Measurements from ENCODE around the gene BNIP5. TPM values are rescaled to one million over a fixed set of nuclear protein-coding genes. Genes with fewer than 3 reads are reported as not detected.

BNIP5 gene
- total RNA-seq, 2 donors from 2014 or later = not detected

DNA sequence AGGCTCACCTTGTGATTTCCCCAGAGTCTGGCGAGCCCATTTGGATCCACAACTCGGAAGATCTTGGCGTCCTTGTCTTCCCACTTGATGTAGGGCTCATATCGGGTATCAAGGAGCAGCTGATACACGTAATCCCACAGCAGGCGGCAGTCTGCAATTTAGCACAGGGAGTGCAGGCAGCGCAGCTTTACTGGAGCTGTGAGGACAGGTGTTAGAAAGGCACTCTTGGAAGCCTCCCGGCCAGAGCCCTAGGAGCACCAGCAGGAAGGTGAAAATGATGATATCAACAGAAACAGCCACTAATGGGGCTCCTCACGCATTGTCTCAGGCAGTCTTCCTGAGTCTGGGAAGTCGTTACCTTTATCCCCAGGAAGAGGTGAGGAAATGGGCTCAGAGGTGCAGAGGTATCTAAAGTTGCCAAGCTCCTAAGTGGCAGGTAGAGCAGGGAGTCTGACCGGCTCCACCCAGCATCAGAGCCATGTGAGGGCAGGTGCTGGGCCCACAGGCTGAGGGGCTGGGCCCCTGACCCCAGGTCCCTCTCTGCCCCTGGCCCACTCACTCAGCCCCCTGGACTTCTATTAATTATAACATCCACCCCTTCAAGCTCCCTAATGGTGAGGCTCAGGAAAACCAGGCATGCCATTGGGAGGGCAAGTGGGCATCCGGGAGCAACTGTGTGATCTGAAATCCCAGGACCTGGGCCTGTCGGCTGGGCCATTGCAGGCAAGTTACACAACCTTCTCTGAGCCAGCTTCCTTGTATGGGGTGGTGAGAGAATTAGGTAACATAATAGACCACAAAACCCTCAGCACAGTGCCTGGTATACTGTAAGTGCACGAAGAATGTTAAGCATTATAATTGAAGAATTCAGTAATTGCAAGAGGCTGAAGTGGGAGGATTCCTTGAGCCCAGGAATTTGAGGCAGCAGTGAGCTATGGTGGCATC is 32.5 kb upstream of the BNIP5 start:
- no peaks in the 10 kb centered on the region for H3K9me3 ChIP-seq (ENCODE audit: control insufficient read depth, low read length)
- no peak overlapping the region for H3K27ac ChIP-seq (ENCODE audit: low read depth, low read length)
- no peak overlapping the region for H3K9ac ChIP-seq (ENCODE audit: extremely low read depth, low read length, poor library complexity, severe bottlenecking)
- peak overlapping the region; percentile 45 for H3K27ac Mint-ChIP-seq
- H3K27me3 ChIP-seq (ENCODE audit: control insufficient read depth, insufficient read depth, low read length, poor library complexity, severe bottlenecking) = no peaks in the 10 kb centered on the region
- H3K4me3 Mint-ChIP-seq = no peak overlapping the region
- TF ChIP-seq, protein P1, sequence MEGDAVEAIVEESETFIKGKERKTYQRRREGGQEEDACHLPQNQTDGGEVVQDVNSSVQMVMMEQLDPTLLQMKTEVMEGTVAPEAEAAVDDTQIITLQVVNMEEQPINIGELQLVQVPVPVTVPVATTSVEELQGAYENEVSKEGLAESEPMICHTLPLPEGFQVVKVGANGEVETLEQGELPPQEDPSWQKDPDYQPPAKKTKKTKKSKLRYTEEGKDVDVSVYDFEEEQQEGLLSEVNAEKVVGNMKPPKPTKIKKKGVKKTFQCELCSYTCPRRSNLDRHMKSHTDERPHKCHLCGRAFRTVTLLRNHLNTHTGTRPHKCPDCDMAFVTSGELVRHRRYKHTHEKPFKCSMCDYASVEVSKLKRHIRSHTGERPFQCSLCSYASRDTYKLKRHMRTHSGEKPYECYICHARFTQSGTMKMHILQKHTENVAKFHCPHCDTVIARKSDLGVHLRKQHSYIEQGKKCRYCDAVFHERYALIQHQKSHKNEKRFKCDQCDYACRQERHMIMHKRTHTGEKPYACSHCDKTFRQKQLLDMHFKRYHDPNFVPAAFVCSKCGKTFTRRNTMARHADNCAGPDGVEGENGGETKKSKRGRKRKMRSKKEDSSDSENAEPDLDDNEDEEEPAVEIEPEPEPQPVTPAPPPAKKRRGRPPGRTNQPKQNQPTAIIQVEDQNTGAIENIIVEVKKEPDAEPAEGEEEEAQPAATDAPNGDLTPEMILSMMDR (conservative IDR thresholded peaks at IDR 0.05) = no peak
- H3K9me3 Mint-ChIP-seq = no peaks in the 10 kb centered on the region
- H3K4me1 Mint-ChIP-seq = peaks cover 7% of the 10 kb centered on the region
- peak; percentile 42 for DNase-seq
- no peaks in the 10 kb centered on the region for H3K36me3 ChIP-seq (ENCODE audit: control insufficient read depth, insufficient read depth, low read length)
- WGBS, 2 experiments (ENCODE audit: insufficient coverage in 1 of 2, insufficient read length in 1 of 2) = 70 to 85% methylated on average over 10 to 14 of the region's 14 CpGs
- H3K4me1 ChIP-seq (ENCODE audit: control insufficient read depth, insufficient read depth, low read length) = peaks cover 9% of the 10 kb centered on the region
- H3K4me3 ChIP-seq (ENCODE audit: low read length) = no peak overlapping the region
- no peaks in the 10 kb centered on the region for H3K36me3 Mint-ChIP-seq (ENCODE audit: low read depth)
- H3K27me3 Mint-ChIP-seq (ENCODE audit: insufficient read depth) = peaks cover 8% of the 10 kb centered on the region

GRCh38 chr6:36368421-36368820 is 31.7 kb upstream of the BNIP5 start:
- peaks cover 3% of the 10 kb centered on the region for H3K27me3 Mint-ChIP-seq (ENCODE audit: insufficient read depth)
- H3K9me3 Mint-ChIP-seq = no peaks in the 10 kb centered on the region
- Histone ChIP-seq H3K4me3 (ENCODE audit: low read length) (no peak overlapping the region), H3K27me3 (ENCODE audit: control insufficient read depth, insufficient read depth, low read length, poor library complexity, severe bottlenecking) (no peaks in the 10 kb centered on the region), H3K9ac (ENCODE audit: extremely low read depth, low read length, poor library complexity, severe bottlenecking) (no peak overlapping the region), H3K36me3 (ENCODE audit: control insufficient read depth, insufficient read depth, low read length) (no peaks in the 10 kb centered on the region), H3K27ac (ENCODE audit: low read depth, low read length) (no peak overlapping the region), H3K4me1 (ENCODE audit: control insufficient read depth, insufficient read depth, low read length) (peaks cover 9% of the 10 kb centered on the region), H3K9me3 (ENCODE audit: control insufficient read depth, low read length) (no peaks in the 10 kb centered on the region)
- WGBS, 2 experiments (ENCODE audit: insufficient coverage in 1 of 2, insufficient read length in 1 of 2) = 83 to 90% methylated on average over 1 of the region's 1 CpG
- H3K4me1 Mint-ChIP-seq = peaks cover 7% of the 10 kb centered on the region
- no peak overlapping the region for H3K4me3 Mint-ChIP-seq
- no peaks in the 10 kb centered on the region for H3K36me3 Mint-ChIP-seq (ENCODE audit: low read depth)
- H3K27ac Mint-ChIP-seq = peak overlapping the region; percentile 45
- no peak for DNase-seq
- TF ChIP-seq, protein P1 (conservative IDR thresholded peaks at IDR 0.05) = no peak

DNA sequence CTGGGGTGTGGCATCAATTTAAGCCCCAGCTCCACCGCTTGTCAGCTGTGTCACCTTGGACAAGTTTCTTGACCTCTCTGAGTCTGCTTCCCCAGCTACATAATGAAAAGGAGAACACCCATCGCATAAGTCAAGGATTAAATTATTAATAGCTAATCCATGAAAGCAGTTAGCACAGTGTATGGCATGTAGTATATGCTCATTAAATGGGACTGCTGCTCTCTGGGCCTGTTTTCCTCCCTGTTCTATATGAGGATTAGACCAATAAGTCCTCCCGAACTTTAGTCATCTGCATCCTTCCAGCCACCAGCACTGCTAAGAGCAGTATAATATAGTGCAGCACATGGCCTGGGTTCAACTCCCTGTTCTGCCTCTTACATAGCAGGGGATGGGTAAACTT is 31.1 kb upstream of the BNIP5 start:
- Mint-ChIP-seq H3K9me3 (no peaks in the 10 kb centered on the region), H3K27ac (no peak overlapping the region), H3K36me3 (ENCODE audit: low read depth) (no peaks in the 10 kb centered on the region), H3K4me1 (peaks cover 7% of the 10 kb centered on the region), H3K4me3 (no peak overlapping the region), H3K27me3 (ENCODE audit: insufficient read depth) (peaks cover 3% of the 10 kb centered on the region)
- DNase-seq = no peak
- TF ChIP-seq, protein P1 (conservative IDR thresholded peaks at IDR 0.05) = no peak
- peaks cover 9% of the 10 kb centered on the region for H3K4me1 ChIP-seq (ENCODE audit: control insufficient read depth, insufficient read depth, low read length)
- 92 to 96% methylated on average over 3 of the region's 3 CpGs for WGBS, 2 experiments (ENCODE audit: insufficient coverage in 1 of 2, insufficient read length in 1 of 2)
- H3K9me3 ChIP-seq (ENCODE audit: control insufficient read depth, low read length) = peaks cover 7% of the 10 kb centered on the region
- H3K27me3 ChIP-seq (ENCODE audit: control insufficient read depth, insufficient read depth, low read length, poor library complexity, severe bottlenecking) = no peaks in the 10 kb centered on the region
- H3K9ac ChIP-seq (ENCODE audit: extremely low read depth, low read length, poor library complexity, severe bottlenecking) = no peak overlapping the region
- no peak overlapping the region for H3K27ac ChIP-seq (ENCODE audit: low read depth, low read length)
- H3K36me3 ChIP-seq (ENCODE audit: control insufficient read depth, insufficient read depth, low read length) = no peaks in the 10 kb centered on the region
- H3K4me3 ChIP-seq (ENCODE audit: low read length) = no peak overlapping the region

Data from endodermal cell (in vitro differentiated cells).